A673 (cell line): ENCODE measurements around the gene NAV1. TPM values are rescaled to one million over a fixed set of nuclear protein-coding genes. Genes with fewer than 3 reads are reported as not detected.

Source experiments
- BruUV-seq: library from RNA; stranded (reverse); fragments of 400-500 nt; replicated peaks from 2 replicates; lab custom pipeline; 2021; lab: Mats Ljungman, UMichigan
- CTCF ChIA-PET: fragments of 300-600 bp; sonication (Branson Sonifier 250); formaldehyde crosslinking; loops from one replicate; lab custom pipeline; 2022; ENCODE audit warnings: antibody characterized with exemption; lab: Charles Lee
- POLR2A ChIA-PET: fragments of 300-600 bp; sonication (Branson Sonifier 250); formaldehyde crosslinking; loops from one replicate; lab custom pipeline; 2022; ENCODE audit warnings: antibody characterized with exemption; ENCODE audit not compliant: low non-redundant PET; lab: Charles Lee
- DNase-seq: peaks from one replicate; pipeline ENCODE4 v3.0.0-alpha.2; 2015; ENCODE audit warnings: low spot score
- H3K27ac ChIP-seq: fragments of 200-600 bp; sonication (generic); 2 replicates; pipeline ENCODE4 v1.5.1; 2016; ENCODE audit warnings: mixed run types, low read depth, mild to moderate bottlenecking, mixed read lengths, antibody characterized with exemption, low read length; ENCODE audit not compliant: poor library complexity, severe bottlenecking
- H3K27me3 ChIP-seq: fragments of 200-600 bp; sonication (generic); replicated peaks from 2 replicates; pipeline ENCODE4 v1.6.1; 2017; ENCODE audit warnings: mixed run types, low read depth, mild to moderate bottlenecking, mixed read lengths, antibody characterized with exemption, low read length; ENCODE audit not compliant: insufficient read depth, poor library complexity
- H3K36me3 ChIP-seq: fragments of 200-600 bp; sonication (generic); 2 replicates; pipeline ENCODE4 v1.6.1; 2016; ENCODE audit warnings: mixed run types, mild to moderate bottlenecking, mixed read lengths, antibody characterized with exemption, low read length; ENCODE audit not compliant: insufficient read depth, poor library complexity, severe bottlenecking
- H3K4me1 ChIP-seq: fragments of 200-600 bp; sonication (generic); 2 replicates; pipeline ENCODE4 v1.6.1; 2017; ENCODE audit warnings: mixed run types, mild to moderate bottlenecking, mixed read lengths, antibody characterized with exemption, low read length; ENCODE audit not compliant: insufficient read depth, poor library complexity, severe bottlenecking
- H3K4me3 ChIP-seq: fragments of 200-600 bp; sonication (generic); 2 replicates; pipeline ENCODE4 v1.5.1; 2016; ENCODE audit warnings: low read depth, mixed run types, mild to moderate bottlenecking, mixed read lengths, low read length; ENCODE audit not compliant: poor library complexity, severe bottlenecking
- H3K9me3 ChIP-seq: fragments of 200-600 bp; sonication (generic); 2 replicates; pipeline ENCODE4 v1.6.1; 2016; ENCODE audit warnings: mixed run types, low read depth, mild to moderate bottlenecking, mixed read lengths, antibody characterized with exemption, low read length; ENCODE audit not compliant: poor library complexity, severe bottlenecking
- EZH2 ChIP-seq: fragments of 200-600 bp; sonication (generic); IDR thresholded peaks from 2 replicates; pipeline ENCODE4 v1.6.1; 2017; ENCODE audit warnings: borderline replicate concordance, low read depth, mild to moderate bottlenecking, mixed read lengths, antibody characterized with exemption, low read length; ENCODE audit not compliant: poor library complexity, severe bottlenecking
- intact Hi-C: fragments of 100-400 bp; cut with micrococcal nuclease; formaldehyde crosslinking; loops from one replicate; pipeline ENCODE4 v1.10.0; 2022; ENCODE audit not compliant: unreplicated experiment
- total RNA-seq: library from RNA; stranded (reverse); gene quantifications from 2 replicates; pipeline ENCODE4 v1.2.3, GENCODE V29; 2021
- TF ChIP-seq, protein P1 (sequence below): fragments of 300-800, 200-600 bp; sonication (generic); conservative IDR thresholded peaks from 2 replicates; pipeline ENCODE4 v1.5.1; 2017; ENCODE audit warnings: low read depth, mild to moderate bottlenecking, antibody characterized with exemption, low read length, moderate library complexity, mixed read lengths

NAV1 gene
- total RNA-seq, 1 experiment from 2014 or later = 48.2 TPM

DNA sequence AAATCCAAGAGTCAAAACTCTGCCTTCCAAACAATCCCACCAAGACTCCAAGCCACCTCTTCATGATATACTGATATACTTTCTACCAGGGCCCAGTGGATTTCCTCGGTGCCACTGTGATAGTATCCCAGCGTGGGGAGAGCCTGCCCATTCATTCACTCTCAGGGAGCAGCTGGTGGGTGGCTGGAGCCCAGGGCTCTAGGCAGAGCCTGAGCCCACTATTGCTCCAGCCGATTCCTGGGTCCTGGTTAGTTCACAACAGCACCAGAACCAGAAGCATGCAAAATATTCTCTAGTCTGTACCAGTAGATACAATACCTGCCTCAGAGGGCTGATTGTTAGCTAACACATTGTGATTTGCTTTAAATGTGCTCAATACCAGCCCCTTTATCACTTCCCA lies 32.8 kb upstream of the NAV1 start:
- H3K9me3 ChIP-seq = no peaks in the 10 kb centered on the region
- H3K27ac ChIP-seq = peak overlapping the region; percentile 94
- peak overlapping the region; percentile 81 for H3K4me3 ChIP-seq
- ChIA-PET CTCF (no interaction called here), POLR2A (interaction anchor here (0.7 kb wide), 1 partner anchor 20 kb away, joined by 3 read pairs; no protein-coding TSS in a partner anchor)
- peaks cover 4% of the 10 kb centered on the region for H3K36me3 ChIP-seq
- intact Hi-C loops = no loop called here
- H3K27me3 ChIP-seq = no peaks in the 10 kb centered on the region
- DNase-seq = no peak
- no peak for TF ChIP-seq EZH2
- TF ChIP-seq, protein P1, sequence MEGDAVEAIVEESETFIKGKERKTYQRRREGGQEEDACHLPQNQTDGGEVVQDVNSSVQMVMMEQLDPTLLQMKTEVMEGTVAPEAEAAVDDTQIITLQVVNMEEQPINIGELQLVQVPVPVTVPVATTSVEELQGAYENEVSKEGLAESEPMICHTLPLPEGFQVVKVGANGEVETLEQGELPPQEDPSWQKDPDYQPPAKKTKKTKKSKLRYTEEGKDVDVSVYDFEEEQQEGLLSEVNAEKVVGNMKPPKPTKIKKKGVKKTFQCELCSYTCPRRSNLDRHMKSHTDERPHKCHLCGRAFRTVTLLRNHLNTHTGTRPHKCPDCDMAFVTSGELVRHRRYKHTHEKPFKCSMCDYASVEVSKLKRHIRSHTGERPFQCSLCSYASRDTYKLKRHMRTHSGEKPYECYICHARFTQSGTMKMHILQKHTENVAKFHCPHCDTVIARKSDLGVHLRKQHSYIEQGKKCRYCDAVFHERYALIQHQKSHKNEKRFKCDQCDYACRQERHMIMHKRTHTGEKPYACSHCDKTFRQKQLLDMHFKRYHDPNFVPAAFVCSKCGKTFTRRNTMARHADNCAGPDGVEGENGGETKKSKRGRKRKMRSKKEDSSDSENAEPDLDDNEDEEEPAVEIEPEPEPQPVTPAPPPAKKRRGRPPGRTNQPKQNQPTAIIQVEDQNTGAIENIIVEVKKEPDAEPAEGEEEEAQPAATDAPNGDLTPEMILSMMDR = no peak
- TSS peak; percentile 28 for BruUV-seq
- H3K4me1 ChIP-seq = peaks cover 56% of the 10 kb centered on the region

DNA sequence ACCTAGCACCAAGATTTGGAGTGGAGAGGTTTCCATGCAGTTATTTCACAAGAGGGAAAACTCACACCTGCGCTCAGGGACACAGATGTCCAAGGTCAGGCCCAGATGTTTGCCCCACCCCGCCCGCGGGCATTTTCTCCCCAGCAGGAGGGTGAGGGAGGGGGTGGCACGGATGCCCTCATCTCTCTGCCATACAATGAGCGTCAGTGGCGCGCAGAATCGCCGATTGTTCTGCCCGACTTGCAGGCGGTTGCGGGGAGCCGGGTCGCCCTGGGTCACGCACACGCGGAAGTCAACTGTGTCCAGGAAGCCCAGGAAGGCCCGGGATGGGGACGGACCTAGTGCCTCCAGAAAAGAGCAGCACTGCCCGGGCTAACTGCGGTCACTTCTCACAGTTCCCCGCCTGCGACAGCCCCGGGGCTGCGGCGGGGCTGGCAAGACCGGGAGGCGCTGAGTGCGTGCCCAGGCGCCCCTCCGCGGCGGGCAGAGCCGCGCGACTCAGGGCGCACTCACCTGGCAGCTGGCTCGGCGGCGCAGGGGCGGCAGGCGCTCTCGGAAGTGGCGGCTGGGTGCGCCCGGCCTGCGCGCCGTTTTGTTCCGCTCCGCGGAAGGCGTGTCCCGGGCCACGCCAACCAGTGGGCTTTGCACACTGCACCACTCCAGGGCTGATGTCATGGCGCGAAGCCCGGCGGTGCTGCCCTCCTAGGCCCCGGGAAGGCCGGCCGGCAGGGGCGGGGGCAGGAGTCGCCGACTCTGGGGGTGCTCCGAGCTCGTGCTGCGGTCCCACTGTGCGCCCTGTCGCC lies 32.2 kb upstream of the NAV1 start, which contains the start of gene CSRP1:
Gene CSRP1, minus strand, starts transcription at position 567 of the 803 bp plus-strand sequence. CDS start 10,820 bp downstream, outside the sequence.
- Histone ChIP-seq H3K27me3 (no peaks in the 10 kb centered on the region), H3K27ac (peak within 1 kb of the TSS; percentile 94), H3K4me1 (peaks cover 58% of the 10 kb centered on the region), H3K9me3 (no peaks in the 10 kb centered on the region), H3K36me3 (no peaks in the 10 kb centered on the region), H3K4me3 (peak within 1 kb of the TSS; percentile 81)
- DNase-seq = peak; percentile 90
- intact Hi-C loops = no loop called here
- TF ChIP-seq, protein P1 = no peak
- TF ChIP-seq EZH2 = no peak
- ChIA-PET CTCF (interaction anchor here (0.6 kb wide), 1 partner anchor 371 kb away, joined by 3 read pairs; no protein-coding TSS in a partner anchor), POLR2A (interaction anchor here (0.6 kb wide), 1 partner anchor 30 kb away, joined by 3 read pairs; no protein-coding TSS in a partner anchor)
- BruUV-seq = no TSS peak

DNA sequence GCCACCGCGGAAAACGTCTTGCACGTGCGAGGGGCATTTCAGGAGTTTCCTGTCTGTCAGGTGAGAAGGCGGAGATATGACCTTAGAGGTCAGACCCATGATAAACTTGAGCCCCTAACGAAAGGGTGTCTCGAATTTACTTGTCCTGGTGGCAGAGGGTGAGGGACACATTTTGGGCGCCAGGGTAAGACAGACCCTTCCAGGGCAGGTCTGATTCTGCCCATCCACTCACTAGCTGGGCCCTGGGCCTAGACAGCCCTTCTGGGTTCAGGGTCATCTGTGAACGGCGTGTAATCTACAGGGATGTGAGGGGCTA lies 31.6 kb upstream of the NAV1 start:
- peak overlapping the region; percentile 94 for H3K27ac ChIP-seq
- peak overlapping the region; percentile 81 for H3K4me3 ChIP-seq
- ChIA-PET CTCF (interaction anchor here (0.6 kb wide), 1 partner anchor 371 kb away, joined by 3 read pairs; no protein-coding TSS in a partner anchor), POLR2A (no interaction called here)
- H3K9me3 ChIP-seq = no peaks in the 10 kb centered on the region
- intact Hi-C loops = no loop called here
- no peaks in the 10 kb centered on the region for H3K36me3 ChIP-seq
- TF ChIP-seq EZH2 = no peak
- TF ChIP-seq, protein P1 = no peak
- BruUV-seq = TSS peak; percentile 59
- H3K4me1 ChIP-seq = peaks cover 59% of the 10 kb centered on the region
- no peak for DNase-seq
- no peaks in the 10 kb centered on the region for H3K27me3 ChIP-seq
